Body of pancreas (tissue), 4 donors: ENCODE results near the gene HYAL2. TPM values are rescaled to one million over a fixed set of nuclear protein-coding genes. Genes with fewer than 3 reads are reported as not detected.

Experiments
- ATAC-seq: fragments of 150-250 bp; one replicate; pipeline ENCODE4 v1.9.1; 2016
- DNase-seq, 4 donors: peaks; one replicate each; pipeline ENCODE4 v3.0.0-alpha.2; 2019
- H3K27ac ChIP-seq, 4 donors: fragments of 200-600 bp; sonication (generic); 1 replicate in 3 of 4; 2 replicates in 1 of 4; pipeline versions ENCODE4 v1.5.1 to v1.6.1; 2016 to 2019; ENCODE audit warnings: mild to moderate bottlenecking in 1 of 4, mixed read lengths in 1 of 4, moderate library complexity in 1 of 4
- H3K27me3 ChIP-seq, 2 donors: fragments of 200-600 bp; sonication (generic); one replicate each; pipeline ENCODE4 v1.6.0; 2016; ENCODE audit warnings: mild to moderate bottlenecking in 1 of 2
- H3K36me3 ChIP-seq, 2 donors: fragments of 200-600 bp; sonication (generic); replicated peaks in 1 of 2; 2 replicates each; pipeline ENCODE4 v1.5.1; 2016; ENCODE audit warnings: low read depth in 2 of 2; ENCODE audit not compliant: insufficient read depth in 1 of 2
- H3K4me1 ChIP-seq: fragments of 200-600 bp; sonication (generic); one replicate; pipeline ENCODE4 v1.6.0; 2016
- H3K4me3 ChIP-seq, 2 donors: fragments of 200-600 bp; sonication (generic); 1 replicate in 1 of 2; 2 replicates in 1 of 2; pipeline ENCODE4 v1.5.1; 2016 to 2019
- H3K9me3 ChIP-seq, 3 donors: fragments of 200-600 bp; sonication (generic); 1 replicate in 2 of 3; 2 replicates in 1 of 3; pipeline ENCODE4 v1.5.1; 2016
- POLR2A ChIP-seq, 3 donors: fragments of 450-650 bp; IDR thresholded peaks; one replicate each; pipeline ENCODE4 v1.6.1; 2016; ENCODE audit warnings: antibody characterized with exemption in 3 of 3, mild to moderate bottlenecking in 2 of 3
- WGBS, 2 donors: methylation state at CpG; one replicate each; pipeline ENCODE4 v1.1.5; 2017; 5-methylcytosine and 5-hydroxymethylcytosine counted together
- intact Hi-C: fragments of 100-400 bp; cut with DNase I; formaldehyde crosslinking; loops from one replicate; pipeline ENCODE4 v1.15.1; 2023
- total RNA-seq, 2 donors: library from RNA; depleted of rRNA; stranded (reverse); fragments of >200 nt; gene quantifications; one replicate each; pipeline ENCODE4 v1.1.0, GENCODE V29; 2016
- TF ChIP-seq, protein P1 (sequence below), 7 experiments: fragments of 450-650 bp in 4 of 7; fragments of 200-600 bp in 3 of 7; sonication (generic) in 3 of 7; IDR thresholded peaks; one replicate each; pipeline ENCODE4 v1.5.1; 2016 to 2019; ENCODE audit warnings: antibody characterized with exemption in 7 of 7

Gene HYAL2
- total RNA-seq, 2 donors from 2014 or later = 35.6 to 48.3 TPM

DNA sequence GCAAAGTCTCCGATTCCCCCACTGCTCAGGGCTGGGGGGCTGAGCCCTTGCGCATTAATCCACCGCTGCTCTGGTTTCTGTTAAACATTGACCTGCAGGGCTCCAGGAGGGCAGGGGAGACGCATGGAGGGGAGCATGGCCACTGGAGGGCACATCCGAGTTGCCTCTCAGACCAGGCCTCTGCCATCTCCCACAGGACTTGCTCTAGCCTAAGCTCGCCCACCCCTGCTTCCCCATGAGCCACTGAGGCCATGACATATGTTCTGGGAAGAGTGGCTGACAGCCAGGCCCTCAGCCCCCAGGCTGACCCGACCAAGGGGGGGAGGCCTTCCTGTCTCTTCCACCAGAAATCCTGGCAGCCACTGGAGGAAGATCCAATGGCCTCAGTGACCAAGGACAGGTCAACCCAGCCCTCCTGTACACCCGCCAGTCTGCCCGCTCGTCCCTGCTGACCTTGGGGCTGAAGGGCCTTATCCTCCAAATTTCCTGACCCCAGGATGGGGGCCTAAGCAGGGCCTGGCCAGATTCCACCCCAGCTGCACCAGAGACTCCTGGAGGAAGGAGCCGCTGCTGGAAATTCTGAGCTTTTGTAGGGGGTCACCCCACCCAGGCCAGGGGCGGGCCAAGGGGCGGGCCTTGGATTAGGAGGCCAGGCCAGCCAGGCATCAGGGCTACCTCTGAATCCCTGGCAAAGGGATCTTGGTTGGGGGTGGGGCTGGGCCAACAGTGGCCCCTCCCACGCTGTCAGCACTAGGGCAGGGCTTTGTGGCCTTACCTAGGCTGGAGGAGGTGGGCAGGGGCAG lies 19.3 kb downstream of the HYAL2 start, which contains the start of gene HYAL1:
HYAL1 (minus strand) TSS at position 562 of the 803 bp plus-strand sequence. CDS start 618 bp downstream, outside the sequence.
- Histone ChIP-seq H3K4me1 (peaks cover 46% of the 10 kb centered on the region), H3K36me3 (no peaks in the 10 kb centered on the region), H3K27ac (peak within 1 kb of the TSS; percentile 55 to 88 (median 86)), H3K4me3 (no peak within 1 kb of the TSS), H3K9me3 (no peaks in the 10 kb centered on the region), H3K27me3 (no peaks in the 10 kb centered on the region)
- DNase-seq = peak; percentile 68 to 79 (median 76)
- TF ChIP-seq POLR2A (IDR thresholded peaks at IDR 0.05) = peak; percentile 23 to 77 (median 66)
- TF ChIP-seq, protein P1, sequence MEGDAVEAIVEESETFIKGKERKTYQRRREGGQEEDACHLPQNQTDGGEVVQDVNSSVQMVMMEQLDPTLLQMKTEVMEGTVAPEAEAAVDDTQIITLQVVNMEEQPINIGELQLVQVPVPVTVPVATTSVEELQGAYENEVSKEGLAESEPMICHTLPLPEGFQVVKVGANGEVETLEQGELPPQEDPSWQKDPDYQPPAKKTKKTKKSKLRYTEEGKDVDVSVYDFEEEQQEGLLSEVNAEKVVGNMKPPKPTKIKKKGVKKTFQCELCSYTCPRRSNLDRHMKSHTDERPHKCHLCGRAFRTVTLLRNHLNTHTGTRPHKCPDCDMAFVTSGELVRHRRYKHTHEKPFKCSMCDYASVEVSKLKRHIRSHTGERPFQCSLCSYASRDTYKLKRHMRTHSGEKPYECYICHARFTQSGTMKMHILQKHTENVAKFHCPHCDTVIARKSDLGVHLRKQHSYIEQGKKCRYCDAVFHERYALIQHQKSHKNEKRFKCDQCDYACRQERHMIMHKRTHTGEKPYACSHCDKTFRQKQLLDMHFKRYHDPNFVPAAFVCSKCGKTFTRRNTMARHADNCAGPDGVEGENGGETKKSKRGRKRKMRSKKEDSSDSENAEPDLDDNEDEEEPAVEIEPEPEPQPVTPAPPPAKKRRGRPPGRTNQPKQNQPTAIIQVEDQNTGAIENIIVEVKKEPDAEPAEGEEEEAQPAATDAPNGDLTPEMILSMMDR (IDR thresholded peaks at IDR 0.05) = peak in 4 of 7 experiments; percentile 21 to 34 (median 27)
- peak; percentile 16 for ATAC-seq
- 57 to 100% methylated on average over 1 to 14 of the region's 14 CpGs for WGBS, 2 donors
- intact Hi-C loops = no loop called here

DNA sequence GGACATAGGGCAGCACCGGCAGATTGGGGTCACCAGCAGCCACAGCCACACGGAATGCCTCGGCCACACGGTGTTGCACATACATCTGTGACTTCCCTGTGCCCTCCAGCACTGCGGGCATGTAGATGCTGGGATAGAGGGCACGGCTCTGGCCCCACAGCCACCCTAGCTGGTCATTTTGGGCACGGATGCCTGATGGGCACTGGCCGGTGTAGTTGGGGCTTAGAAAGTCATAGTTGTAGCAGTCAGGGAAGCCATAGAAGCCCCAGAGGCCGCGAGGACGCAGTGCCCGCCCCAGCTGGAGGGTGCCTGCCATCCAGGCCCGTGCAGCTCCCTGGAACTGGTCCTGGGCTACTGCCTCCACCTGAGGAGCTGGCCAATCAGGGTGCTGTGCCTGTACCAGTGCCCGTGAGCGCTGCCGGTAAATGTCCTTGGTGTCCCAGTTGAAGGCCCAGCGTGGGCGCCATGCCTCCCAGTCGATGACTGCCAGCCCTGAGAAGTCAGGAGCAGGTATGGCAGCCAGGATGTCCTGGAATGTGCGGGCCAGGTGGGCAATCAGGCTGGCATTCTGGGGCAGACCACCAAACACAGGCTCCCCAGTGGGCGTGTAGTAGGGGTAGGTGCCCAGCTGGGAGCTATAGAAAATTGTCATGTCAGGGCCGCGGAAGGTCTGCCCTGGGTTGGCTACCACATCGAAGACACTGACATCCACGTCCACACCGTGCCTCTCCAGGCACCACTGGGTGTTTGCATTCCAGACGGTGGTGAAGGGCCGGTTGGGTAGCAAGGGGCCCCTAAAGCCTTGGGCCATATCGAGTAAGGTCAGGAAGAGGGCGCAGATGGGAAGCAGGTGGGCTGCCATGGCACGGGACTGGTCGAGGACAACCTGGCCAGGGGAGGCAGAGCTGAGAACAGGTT lies 20.2 kb downstream of the HYAL2 start:
- Histone ChIP-seq H3K4me1 (peaks cover 55% of the 10 kb centered on the region), H3K27me3 (no peaks in the 10 kb centered on the region), H3K36me3 (no peaks in the 10 kb centered on the region), H3K9me3 (no peaks in the 10 kb centered on the region), H3K4me3 (no peak overlapping the region), H3K27ac (peak overlapping the region; percentile 55 to 88 (median 86))
- TF ChIP-seq, protein P1 (IDR thresholded peaks at IDR 0.05) = no peak
- no peak for TF ChIP-seq POLR2A (IDR thresholded peaks at IDR 0.05)
- DNase-seq = no peak
- 81 to 85% methylated on average over 4 to 32 of the region's 32 CpGs for whole genome bisulfite sequencing, 2 donors
- no peak for ATAC-seq
- intact Hi-C loops = no loop called here

DNA sequence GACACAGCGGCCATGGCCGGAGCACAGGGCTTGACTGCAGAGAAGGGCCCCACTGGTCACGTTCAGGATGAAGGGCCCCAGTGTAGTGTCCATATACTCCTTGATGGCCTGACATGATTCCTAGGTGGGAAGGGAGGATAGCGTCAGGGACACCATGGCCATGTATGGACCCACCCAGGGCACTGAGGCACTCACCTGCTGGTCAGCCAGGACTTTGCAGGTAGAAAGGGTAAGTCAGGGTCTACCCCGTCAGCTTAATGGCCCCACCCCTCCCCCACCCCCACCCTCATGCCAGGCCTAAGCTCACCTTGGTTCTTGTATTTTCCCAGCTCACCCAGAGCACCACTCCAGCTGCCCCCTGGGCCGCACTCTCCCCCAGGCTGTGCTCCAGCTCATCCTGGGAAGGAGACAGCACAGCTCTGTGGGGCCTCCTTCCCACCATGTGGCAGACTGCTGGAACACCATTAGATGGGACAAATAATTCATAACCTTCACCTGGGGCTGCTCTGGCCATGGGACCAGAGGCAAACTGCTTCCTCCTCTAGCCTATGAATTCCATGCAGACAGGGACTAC lies 21.8 kb downstream of the HYAL2 start:
- H3K4me1 ChIP-seq = peaks cover 58% of the 10 kb centered on the region
- H3K36me3 ChIP-seq = no peaks in the 10 kb centered on the region
- ATAC-seq (no peak), DNase-seq (no peak)
- no peaks in the 10 kb centered on the region for H3K27me3 ChIP-seq
- TF ChIP-seq POLR2A (IDR thresholded peaks at IDR 0.05) = no peak
- TF ChIP-seq, protein P1 (IDR thresholded peaks at IDR 0.05) = no peak
- H3K4me3 ChIP-seq = no peak overlapping the region
- intact Hi-C loops = no loop called here
- no peaks in the 10 kb centered on the region for H3K9me3 ChIP-seq
- peak overlapping the region; percentile 65 to 91 (median 85) for H3K27ac ChIP-seq
- 95 to 96% methylated on average over 4 to 6 of the region's 6 CpGs for WGBS, 2 donors

DNA sequence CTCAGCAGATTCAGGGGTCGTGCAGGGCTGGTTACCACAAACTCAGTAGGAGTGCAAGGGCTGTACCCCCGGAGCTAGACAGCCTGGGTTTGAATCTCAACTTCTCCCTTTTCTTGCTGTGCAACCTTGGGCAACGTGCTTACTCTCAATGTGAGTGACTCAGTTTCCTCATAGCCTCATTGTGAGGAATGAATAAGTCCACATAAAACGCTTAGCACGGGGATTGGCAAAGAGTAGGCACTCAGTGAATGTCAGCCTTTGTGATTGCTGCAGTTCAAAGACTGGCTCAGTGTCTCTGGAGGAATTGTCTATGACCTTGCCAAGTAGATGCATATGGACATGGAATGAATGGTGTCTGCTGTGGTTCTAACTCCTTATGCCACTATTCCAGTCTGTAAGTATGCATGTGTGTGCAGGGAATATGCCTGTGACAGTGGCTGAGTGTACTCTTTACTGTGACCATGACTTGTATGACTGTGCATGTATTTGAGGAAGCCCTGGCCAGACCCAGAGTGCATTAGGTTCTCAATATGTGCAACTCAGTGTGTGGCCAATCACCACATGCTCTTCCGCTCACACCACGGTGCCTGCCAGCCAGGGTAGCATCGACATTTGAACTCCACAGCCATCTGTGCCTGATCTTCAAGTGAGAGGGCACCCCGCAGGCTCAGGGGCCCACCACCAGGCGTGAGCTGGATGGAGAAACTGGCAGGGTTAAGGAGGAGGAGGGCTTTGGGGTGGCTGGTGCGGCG lies 22.4 kb downstream of the HYAL2 start:
- no peak for ATAC-seq
- H3K36me3 ChIP-seq = no peaks in the 10 kb centered on the region
- intact Hi-C loops = no loop called here
- H3K4me3 ChIP-seq = no peak overlapping the region
- peak in 2 of 4 donors; percentile 38 to 60 for DNase-seq
- no peaks in the 10 kb centered on the region for H3K9me3 ChIP-seq
- no peaks in the 10 kb centered on the region for H3K27me3 ChIP-seq
- TF ChIP-seq, protein P1 (IDR thresholded peaks at IDR 0.05) = no peak
- TF ChIP-seq POLR2A (IDR thresholded peaks at IDR 0.05) = no peak
- WGBS, 2 donors = 29 to 46% methylated on average over 7 to 12 of the region's 12 CpGs
- peak overlapping the region; percentile 65 to 91 (median 85) for H3K27ac ChIP-seq
- H3K4me1 ChIP-seq = peaks cover 58% of the 10 kb centered on the region
